Gastroesophageal sphincter (tissue), 3 donors: ENCODE measurements around the gene CPT1B.

Experiments
- POLR2A ChIP-seq, 2 donors: fragments of 450-650 bp; IDR thresholded peaks; one replicate each; pipeline ENCODE4 v1.6.1; 2017; ENCODE audit warnings: antibody characterized with exemption in 2 of 2, mild to moderate bottlenecking in 2 of 2, moderate library complexity in 1 of 2
- POLR2AphosphoS5 ChIP-seq: sonication (generic); formaldehyde crosslinking; IDR thresholded peaks from one replicate; pipeline ENCODE4 v1.6.1; 2017; ENCODE audit warnings: antibody characterized with exemption
- TF ChIP-seq, protein P1 (sequence below), 4 experiments: fragments of 200-600 bp in 2 of 4; fragments of 450-650 bp in 2 of 4; sonication (generic) in 1 of 4; IDR thresholded peaks; one replicate each; pipeline ENCODE4 v1.5.1; 2017 to 2019; ENCODE audit warnings: antibody characterized with exemption in 4 of 4, mild to moderate bottlenecking in 2 of 4, moderate library complexity in 2 of 4

DNA sequence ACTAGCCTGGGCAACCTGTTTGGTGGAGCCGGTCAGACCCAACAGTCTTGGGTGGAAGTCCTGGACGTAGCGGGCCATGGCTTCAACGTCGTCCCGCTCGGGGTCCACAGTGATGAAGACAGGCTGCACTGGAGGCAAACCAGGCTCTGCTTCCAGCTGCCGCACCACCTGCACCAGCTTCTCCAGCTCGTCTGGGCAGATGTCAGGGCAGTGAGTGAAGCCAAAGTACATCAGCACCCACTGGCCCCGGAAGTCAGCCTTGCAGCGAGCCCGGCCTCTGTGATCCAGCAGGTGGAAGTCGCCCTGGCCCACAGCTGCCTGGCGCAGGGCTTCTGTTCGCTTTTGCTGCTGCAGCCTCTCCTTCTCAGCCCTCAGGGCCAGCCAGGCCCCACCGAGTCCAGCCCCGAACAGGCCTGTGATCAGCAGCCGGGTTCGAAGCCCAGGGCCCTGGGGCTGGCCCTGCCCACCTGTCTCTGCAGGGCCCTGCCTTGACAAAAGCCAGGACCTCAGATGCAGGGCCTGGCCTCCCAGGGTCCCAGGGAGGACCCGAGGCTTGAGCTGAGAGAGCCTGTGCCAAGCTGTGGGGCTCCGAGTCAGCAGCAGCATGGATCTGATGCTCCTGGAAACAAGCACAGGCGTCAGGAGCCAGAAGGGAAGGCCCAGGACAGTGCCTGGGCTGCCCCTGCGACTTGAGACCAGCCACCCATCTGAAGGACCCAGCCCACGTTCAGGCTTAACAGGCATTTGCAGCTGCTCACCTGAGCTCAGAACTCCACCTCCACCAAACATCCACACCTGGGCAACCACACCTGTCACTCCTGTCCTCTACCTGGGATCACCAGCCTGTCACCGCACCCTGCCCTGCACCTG, 54.2 kb downstream of the CPT1B start:
- TF ChIP-seq POLR2AphosphoS5 (no peak), POLR2A (IDR thresholded peaks at IDR 0.05) (peak in 1 of 2 donors; percentile 5)
- TF ChIP-seq, protein P1, sequence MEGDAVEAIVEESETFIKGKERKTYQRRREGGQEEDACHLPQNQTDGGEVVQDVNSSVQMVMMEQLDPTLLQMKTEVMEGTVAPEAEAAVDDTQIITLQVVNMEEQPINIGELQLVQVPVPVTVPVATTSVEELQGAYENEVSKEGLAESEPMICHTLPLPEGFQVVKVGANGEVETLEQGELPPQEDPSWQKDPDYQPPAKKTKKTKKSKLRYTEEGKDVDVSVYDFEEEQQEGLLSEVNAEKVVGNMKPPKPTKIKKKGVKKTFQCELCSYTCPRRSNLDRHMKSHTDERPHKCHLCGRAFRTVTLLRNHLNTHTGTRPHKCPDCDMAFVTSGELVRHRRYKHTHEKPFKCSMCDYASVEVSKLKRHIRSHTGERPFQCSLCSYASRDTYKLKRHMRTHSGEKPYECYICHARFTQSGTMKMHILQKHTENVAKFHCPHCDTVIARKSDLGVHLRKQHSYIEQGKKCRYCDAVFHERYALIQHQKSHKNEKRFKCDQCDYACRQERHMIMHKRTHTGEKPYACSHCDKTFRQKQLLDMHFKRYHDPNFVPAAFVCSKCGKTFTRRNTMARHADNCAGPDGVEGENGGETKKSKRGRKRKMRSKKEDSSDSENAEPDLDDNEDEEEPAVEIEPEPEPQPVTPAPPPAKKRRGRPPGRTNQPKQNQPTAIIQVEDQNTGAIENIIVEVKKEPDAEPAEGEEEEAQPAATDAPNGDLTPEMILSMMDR (IDR thresholded peaks at IDR 0.05), result no peak
